ENCODE results near the gene SLC38A1.

The SLC38A1 gene

GRCh38 chr12:46135750-46136149 lies 133.1 kb downstream of the SLC38A1 start:
- Mint-ChIP-seq H3K4me3 (no peak overlapping the region), H3K9me3 (no peaks in the 10 kb centered on the region), H3K36me3 (ENCODE audit: insufficient read depth) (no peaks in the 10 kb centered on the region), H3K27me3 (peaks cover 7 to 15% of the 10 kb centered on the region in 2 donors), H3K27ac (no peak overlapping the region), H3K4me1 (ENCODE audit: low read depth in 2 of 2) (no peaks in the 10 kb centered on the region)
- DNase-seq (no peak), ATAC-seq (replicated peaks) (no peak)

GRCh38 chr12:46134852-46135251 lies 134.0 kb downstream of the SLC38A1 start:
- Mint-ChIP-seq H3K9me3 (no peaks in the 10 kb centered on the region), H3K4me1 (ENCODE audit: low read depth in 2 of 2) (no peaks in the 10 kb centered on the region), H3K36me3 (ENCODE audit: insufficient read depth) (no peaks in the 10 kb centered on the region), H3K27me3 (peaks cover 11 to 18% of the 10 kb centered on the region in 2 donors), H3K27ac (no peak overlapping the region), H3K4me3 (no peak overlapping the region)
- no peak for ATAC-seq (replicated peaks)
- no peak for DNase-seq

GRCh38 chr12:46134205-46134811 lies 134.5 kb downstream of the SLC38A1 start:
- H3K27me3 Mint-ChIP-seq = peaks cover 13 to 21% of the 10 kb centered on the region in 2 donors
- ATAC-seq (replicated peaks) (no peak), DNase-seq (no peak)
- no peaks in the 10 kb centered on the region for H3K4me1 Mint-ChIP-seq (ENCODE audit: low read depth in 2 of 2)
- H3K4me3 Mint-ChIP-seq = no peak overlapping the region
- no peaks in the 10 kb centered on the region for H3K36me3 Mint-ChIP-seq (ENCODE audit: insufficient read depth)
- no peaks in the 10 kb centered on the region for H3K9me3 Mint-ChIP-seq
- no peak overlapping the region for H3K27ac Mint-ChIP-seq

- peaks cover 19 to 27% of the 10 kb centered on the region in 2 donors for H3K27me3 Mint-ChIP-seq
- H3K4me3 Mint-ChIP-seq = no peak overlapping the region
- H3K9me3 Mint-ChIP-seq = no peaks in the 10 kb centered on the region
- H3K4me1 Mint-ChIP-seq (ENCODE audit: low read depth in 2 of 2) = no peaks in the 10 kb centered on the region
- no peaks in the 10 kb centered on the region for H3K36me3 Mint-ChIP-seq (ENCODE audit: insufficient read depth)
- ATAC-seq (replicated peaks) (no peak), DNase-seq (no peak)
- H3K27ac Mint-ChIP-seq = no peak overlapping the region
Observed at GRCh38 chr12:46133751-46134150, 135.1 kb downstream of the SLC38A1 start.
